ENCODE results near the gene VWA7.

VWA7 gene

DNA sequence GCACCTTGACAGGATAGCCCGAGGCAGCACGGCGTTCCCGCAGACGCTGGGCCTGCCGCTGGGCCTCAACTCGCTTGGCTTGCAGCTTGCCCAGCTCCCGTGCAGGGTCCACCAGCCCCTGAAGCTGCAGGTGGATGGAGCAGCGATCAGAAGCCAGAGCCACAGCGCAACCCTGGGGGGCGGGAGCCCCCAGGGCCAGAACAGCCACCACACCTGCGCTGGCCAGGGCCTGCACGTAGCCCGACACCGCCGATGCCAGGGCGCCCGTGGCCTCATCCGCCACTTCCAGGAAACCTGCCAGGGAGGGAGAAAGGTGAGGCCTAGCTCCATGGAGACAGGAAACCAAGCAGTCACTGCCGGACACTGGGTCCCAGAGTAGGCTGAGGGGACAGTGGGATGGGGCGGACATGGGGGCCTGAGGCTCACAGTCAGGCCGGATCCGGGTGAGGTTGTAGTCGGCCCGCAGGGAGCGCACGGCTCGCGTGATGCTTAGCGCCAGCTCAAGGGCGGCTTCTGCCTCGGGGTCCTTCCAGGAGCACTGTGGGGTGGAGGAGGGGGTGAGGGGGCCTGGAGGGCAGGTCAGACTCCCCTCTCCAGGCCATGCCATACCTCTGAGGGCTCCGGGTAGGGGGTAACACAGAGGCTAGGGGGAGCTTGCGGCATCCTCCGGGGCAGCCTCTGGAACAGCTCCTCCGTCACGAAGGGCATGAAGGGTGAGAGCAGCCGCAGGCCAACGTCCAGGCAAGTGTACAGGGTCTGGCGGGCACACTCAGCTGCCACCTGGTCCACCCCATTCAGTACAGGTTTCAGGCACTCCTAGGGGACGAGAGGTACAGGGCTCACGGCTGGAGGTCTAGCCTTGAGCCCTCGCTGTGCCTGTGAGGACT is 2.1 kb upstream of the VWA7 start (continued):
- TF ChIP-seq, protein P1, sequence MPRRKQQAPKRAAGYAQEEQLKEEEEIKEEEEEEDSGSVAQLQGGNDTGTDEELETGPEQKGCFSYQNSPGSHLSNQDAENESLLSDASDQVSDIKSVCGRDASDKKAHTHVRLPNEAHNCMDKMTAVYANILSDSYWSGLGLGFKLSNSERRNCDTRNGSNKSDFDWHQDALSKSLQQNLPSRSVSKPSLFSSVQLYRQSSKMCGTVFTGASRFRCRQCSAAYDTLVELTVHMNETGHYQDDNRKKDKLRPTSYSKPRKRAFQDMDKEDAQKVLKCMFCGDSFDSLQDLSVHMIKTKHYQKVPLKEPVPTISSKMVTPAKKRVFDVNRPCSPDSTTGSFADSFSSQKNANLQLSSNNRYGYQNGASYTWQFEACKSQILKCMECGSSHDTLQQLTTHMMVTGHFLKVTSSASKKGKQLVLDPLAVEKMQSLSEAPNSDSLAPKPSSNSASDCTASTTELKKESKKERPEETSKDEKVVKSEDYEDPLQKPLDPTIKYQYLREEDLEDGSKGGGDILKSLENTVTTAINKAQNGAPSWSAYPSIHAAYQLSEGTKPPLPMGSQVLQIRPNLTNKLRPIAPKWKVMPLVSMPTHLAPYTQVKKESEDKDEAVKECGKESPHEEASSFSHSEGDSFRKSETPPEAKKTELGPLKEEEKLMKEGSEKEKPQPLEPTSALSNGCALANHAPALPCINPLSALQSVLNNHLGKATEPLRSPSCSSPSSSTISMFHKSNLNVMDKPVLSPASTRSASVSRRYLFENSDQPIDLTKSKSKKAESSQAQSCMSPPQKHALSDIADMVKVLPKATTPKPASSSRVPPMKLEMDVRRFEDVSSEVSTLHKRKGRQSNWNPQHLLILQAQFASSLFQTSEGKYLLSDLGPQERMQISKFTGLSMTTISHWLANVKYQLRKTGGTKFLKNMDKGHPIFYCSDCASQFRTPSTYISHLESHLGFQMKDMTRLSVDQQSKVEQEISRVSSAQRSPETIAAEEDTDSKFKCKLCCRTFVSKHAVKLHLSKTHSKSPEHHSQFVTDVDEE (CRISPR knock-in tag; IDR thresholded peaks at IDR 0.05): no peak
- TF ChIP-seq, protein P2, sequence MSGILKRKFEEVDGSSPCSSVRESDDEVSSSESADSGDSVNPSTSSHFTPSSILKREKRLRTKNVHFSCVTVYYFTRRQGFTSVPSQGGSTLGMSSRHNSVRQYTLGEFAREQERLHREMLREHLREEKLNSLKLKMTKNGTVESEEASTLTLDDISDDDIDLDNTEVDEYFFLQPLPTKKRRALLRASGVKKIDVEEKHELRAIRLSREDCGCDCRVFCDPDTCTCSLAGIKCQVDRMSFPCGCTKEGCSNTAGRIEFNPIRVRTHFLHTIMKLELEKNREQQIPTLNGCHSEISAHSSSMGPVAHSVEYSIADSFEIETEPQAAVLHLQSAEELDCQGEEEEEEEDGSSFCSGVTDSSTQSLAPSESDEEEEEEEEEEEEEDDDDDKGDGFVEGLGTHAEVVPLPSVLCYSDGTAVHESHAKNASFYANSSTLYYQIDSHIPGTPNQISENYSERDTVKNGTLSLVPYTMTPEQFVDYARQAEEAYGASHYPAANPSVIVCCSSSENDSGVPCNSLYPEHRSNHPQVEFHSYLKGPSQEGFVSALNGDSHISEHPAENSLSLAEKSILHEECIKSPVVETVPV (CRISPR knock-in tag; IDR thresholded peaks at IDR 0.05): no peak
- TF ChIP-seq PPARA (CRISPR knock-in tag; IDR thresholded peaks at IDR 0.05; ENCODE audit: borderline replicate concordance): no peak
- TF ChIP-seq BACH2 (CRISPR knock-in tag; IDR thresholded peaks at IDR 0.05; ENCODE audit: borderline replicate concordance): no peak
- no peak for TF ChIP-seq ZNF8 (CRISPR knock-in tag; IDR thresholded peaks at IDR 0.05)

DNA sequence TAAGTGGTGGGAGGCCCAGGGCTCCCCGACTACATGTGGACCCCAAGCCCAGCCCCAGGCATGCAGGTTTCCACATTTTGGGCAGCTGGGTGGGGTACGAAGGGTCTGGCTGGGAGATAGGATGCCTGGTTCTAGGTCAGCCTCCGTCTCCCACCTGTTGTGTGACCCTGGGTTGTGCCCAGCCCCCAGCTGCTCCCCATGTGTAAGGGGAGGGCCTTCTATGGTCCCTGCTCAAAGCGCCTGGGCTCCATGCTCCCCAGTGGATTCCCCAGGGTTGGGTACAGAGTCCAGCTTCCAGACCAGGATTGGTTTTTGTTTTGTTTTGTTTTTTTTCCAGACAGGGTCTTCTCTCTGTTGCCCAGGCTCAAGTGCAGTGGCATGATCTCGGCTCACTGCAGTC is 1.1 kb upstream of the VWA7 start:
- TF ChIP-seq, protein P3, sequence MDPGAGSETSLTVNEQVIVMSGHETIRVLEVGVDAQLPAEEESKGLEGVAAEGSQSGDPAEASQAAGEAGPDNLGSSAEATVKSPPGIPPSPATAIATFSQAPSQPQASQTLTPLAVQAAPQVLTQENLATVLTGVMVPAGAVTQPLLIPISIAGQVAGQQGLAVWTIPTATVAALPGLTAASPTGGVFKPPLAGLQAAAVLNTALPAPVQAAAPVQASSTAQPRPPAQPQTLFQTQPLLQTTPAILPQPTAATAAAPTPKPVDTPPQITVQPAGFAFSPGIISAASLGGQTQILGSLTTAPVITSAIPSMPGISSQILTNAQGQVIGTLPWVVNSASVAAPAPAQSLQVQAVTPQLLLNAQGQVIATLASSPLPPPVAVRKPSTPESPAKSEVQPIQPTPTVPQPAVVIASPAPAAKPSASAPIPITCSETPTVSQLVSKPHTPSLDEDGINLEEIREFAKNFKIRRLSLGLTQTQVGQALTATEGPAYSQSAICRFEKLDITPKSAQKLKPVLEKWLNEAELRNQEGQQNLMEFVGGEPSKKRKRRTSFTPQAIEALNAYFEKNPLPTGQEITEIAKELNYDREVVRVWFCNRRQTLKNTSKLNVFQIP (CRISPR knock-in tag; IDR thresholded peaks at IDR 0.05; ENCODE audit: borderline replicate concordance, low read depth): no peak
- TF ChIP-seq, protein P4, sequence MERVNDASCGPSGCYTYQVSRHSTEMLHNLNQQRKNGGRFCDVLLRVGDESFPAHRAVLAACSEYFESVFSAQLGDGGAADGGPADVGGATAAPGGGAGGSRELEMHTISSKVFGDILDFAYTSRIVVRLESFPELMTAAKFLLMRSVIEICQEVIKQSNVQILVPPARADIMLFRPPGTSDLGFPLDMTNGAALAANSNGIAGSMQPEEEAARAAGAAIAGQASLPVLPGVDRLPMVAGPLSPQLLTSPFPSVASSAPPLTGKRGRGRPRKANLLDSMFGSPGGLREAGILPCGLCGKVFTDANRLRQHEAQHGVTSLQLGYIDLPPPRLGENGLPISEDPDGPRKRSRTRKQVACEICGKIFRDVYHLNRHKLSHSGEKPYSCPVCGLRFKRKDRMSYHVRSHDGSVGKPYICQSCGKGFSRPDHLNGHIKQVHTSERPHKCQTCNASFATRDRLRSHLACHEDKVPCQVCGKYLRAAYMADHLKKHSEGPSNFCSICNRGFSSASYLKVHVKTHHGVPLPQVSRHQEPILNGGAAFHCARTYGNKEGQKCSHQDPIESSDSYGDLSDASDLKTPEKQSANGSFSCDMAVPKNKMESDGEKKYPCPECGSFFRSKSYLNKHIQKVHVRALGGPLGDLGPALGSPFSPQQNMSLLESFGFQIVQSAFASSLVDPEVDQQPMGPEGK (CRISPR knock-in tag; IDR thresholded peaks at IDR 0.05; ENCODE audit: borderline replicate concordance): no peak
- TF ChIP-seq ZFP30 (CRISPR knock-in tag; IDR thresholded peaks at IDR 0.05) (no peak), BACH2 (CRISPR knock-in tag; IDR thresholded peaks at IDR 0.05; ENCODE audit: borderline replicate concordance) (no peak), ESRRG (CRISPR knock-in tag; IDR thresholded peaks at IDR 0.05) (no peak), ZNF70 (CRISPR knock-in tag; IDR thresholded peaks at IDR 0.05) (no peak), SNAI2 (CRISPR knock-in tag; IDR thresholded peaks at IDR 0.05) (no peak), ZNF8 (CRISPR knock-in tag; IDR thresholded peaks at IDR 0.05) (no peak)
- TF ChIP-seq, protein P2 (CRISPR knock-in tag; IDR thresholded peaks at IDR 0.05): no peak
- ATAC-seq: no peak

DNA sequence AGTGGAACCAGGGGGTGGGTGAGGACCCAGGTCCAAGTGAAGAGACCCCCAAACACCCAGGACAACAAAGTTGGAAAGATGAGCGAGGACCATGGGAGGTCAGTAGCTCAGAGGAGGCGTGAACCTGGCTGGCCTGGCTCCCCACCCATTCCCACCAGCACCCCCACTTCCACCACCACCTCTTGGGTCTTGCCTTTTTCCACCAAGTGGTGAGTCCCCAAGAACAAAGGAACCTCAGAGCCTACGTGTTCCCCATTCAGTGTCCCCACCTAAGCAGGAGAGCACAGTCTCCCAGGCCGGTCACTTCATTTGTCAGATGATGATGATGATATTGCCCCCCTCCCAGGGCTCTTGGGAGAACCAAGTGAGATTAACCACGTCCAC is 531 bp upstream of the VWA7 start:
- TF ChIP-seq CSDC2 (CRISPR knock-in tag; IDR thresholded peaks at IDR 0.05): no peak
- TF ChIP-seq TOX (CRISPR knock-in tag; IDR thresholded peaks at IDR 0.05; ENCODE audit: borderline replicate concordance): no peak
- TF ChIP-seq, protein P2 (CRISPR knock-in tag; IDR thresholded peaks at IDR 0.05): no peak
- no peak for TF ChIP-seq ZNF565 (CRISPR knock-in tag; conservative IDR thresholded peaks at IDR 0.05; ENCODE audit: low read depth)
- TF ChIP-seq TCF4 (CRISPR knock-in tag; IDR thresholded peaks at IDR 0.05; ENCODE audit: borderline replicate concordance): no peak
- TF ChIP-seq ESRRG (CRISPR knock-in tag; IDR thresholded peaks at IDR 0.05): no peak
- no peak for TF ChIP-seq ARNTL (CRISPR knock-in tag; IDR thresholded peaks at IDR 0.05; ENCODE audit: borderline replicate concordance, low read depth)
- TF ChIP-seq SNAI2 (CRISPR knock-in tag; IDR thresholded peaks at IDR 0.05): no peak
- TF ChIP-seq OSR1 (CRISPR knock-in tag; IDR thresholded peaks at IDR 0.05): no peak
- TF ChIP-seq, protein P5, sequence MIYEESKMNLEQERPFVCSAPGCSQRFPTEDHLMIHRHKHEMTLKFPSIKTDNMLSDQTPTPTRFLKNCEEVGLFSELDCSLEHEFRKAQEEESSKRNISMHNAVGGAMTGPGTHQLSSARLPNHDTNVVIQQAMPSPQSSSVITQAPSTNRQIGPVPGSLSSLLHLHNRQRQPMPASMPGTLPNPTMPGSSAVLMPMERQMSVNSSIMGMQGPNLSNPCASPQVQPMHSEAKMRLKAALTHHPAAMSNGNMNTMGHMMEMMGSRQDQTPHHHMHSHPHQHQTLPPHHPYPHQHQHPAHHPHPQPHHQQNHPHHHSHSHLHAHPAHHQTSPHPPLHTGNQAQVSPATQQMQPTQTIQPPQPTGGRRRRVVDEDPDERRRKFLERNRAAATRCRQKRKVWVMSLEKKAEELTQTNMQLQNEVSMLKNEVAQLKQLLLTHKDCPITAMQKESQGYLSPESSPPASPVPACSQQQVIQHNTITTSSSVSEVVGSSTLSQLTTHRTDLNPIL (CRISPR knock-in tag; IDR thresholded peaks at IDR 0.05; ENCODE audit: low read depth): no peak
- no peak for TF ChIP-seq PPARA (CRISPR knock-in tag; IDR thresholded peaks at IDR 0.05; ENCODE audit: borderline replicate concordance)
- no peak for ATAC-seq

Measured in SK-N-SH treated with all-trans-retinoic acid at 6 μM for 48 hours (cell line).